SK-N-SH (cell line): ENCODE measurements around the gene MAD1L1. TPM values are rescaled to one million over a fixed set of nuclear protein-coding genes. Genes with fewer than 3 reads are reported as not detected.

Experiments used
- CTCF ChIA-PET: fragments of 300-600, 350-600 bp; formaldehyde crosslinking; extraction: SDS; loops from one replicate; lab custom pipeline; 2021; lab: Yijun Ruan, JAX
- POLR2A ChIA-PET: fragments of 350-600 bp; sonication (Branson Sonifier 250); formaldehyde crosslinking; extraction: SDS; loops from one replicate; lab custom pipeline; 2020; ENCODE audit warnings: antibody characterized with exemption, inconsistent platforms; lab: Yijun Ruan, JAX
- DNase-seq: peaks from one replicate; pipeline ENCODE4 v3.0.0; 2012
- H2AFZ ChIP-seq: fragments of 200-600 bp; sonication (generic); 2 replicates; pipeline ENCODE4 v1.8.1; 2016; ENCODE audit warnings: antibody characterized with exemption, mild to moderate bottlenecking, low read depth
- H3F3A ChIP-seq: fragments of 200-600 bp; sonication (generic); replicated peaks from 2 replicates; pipeline ENCODE3; 2016; ENCODE audit warnings: antibody characterized with exemption, mild to moderate bottlenecking; ENCODE audit not compliant: insufficient read depth
- H3K27ac ChIP-seq, 2 experiments: fragments of 200-500 bp in 1 of 2; fragments of 200-600 bp in 1 of 2; sonication (Bioruptor generic) in 1 of 2; sonication (generic), shearing (Covaris generic) in 1 of 2; 2 replicates each; pipeline versions ENCODE4 v1.5.1 to v1.6.1; 2014 to 2016; ENCODE audit warnings: low read depth in 2 of 2, inconsistent platforms in 1 of 2, low read length in 1 of 2, mild to moderate bottlenecking in 1 of 2, mixed read lengths in 1 of 2
- H3K27me3 ChIP-seq: fragments of 200-600 bp; sonication (generic), shearing (Covaris generic); 2 replicates; pipeline ENCODE4 v1.6.1; 2016; ENCODE audit warnings: mixed run types; ENCODE audit not compliant: insufficient read depth
- H3K36me3 ChIP-seq, 2 experiments: fragments of 200-500 bp in 1 of 2; fragments of 200-600 bp in 1 of 2; sonication (Bioruptor generic) in 1 of 2; sonication (generic) in 1 of 2; replicated peaks in 1 of 2; 2 replicates each; pipeline versions ENCODE3 to v1.5.1; 2014 to 2016; ENCODE audit warnings: low read length in 1 of 2, mild to moderate bottlenecking in 1 of 2; ENCODE audit not compliant: insufficient read depth in 2 of 2, control insufficient read depth in 1 of 2
- H3K4me1 ChIP-seq, 2 experiments: fragments of 200-500 bp in 1 of 2; fragments of 200-600 bp in 1 of 2; sonication (Bioruptor generic) in 1 of 2; sonication (generic), shearing (Covaris generic) in 1 of 2; 2 replicates each; pipeline versions ENCODE4 v1.5.1 to v1.6.1; 2014 to 2016; ENCODE audit warnings: low read depth in 1 of 2, low read length in 1 of 2, mixed run types in 1 of 2; ENCODE audit not compliant: insufficient read depth in 2 of 2, control insufficient read depth in 1 of 2
- H3K4me2 ChIP-seq: fragments of 200-600 bp; sonication (generic), shearing (Covaris generic); 2 replicates; pipeline ENCODE4 v1.6.1; 2017; ENCODE audit warnings: mixed run types
- H3K4me3 ChIP-seq, 2 experiments: fragments of 200-500 bp in 1 of 2; fragments of 200-600 bp in 1 of 2; sonication (Bioruptor generic) in 1 of 2; sonication (generic), shearing (Covaris generic) in 1 of 2; 2 replicates each; pipeline versions ENCODE4 v1.5.1 to v1.8.1; 2014 to 2016; ENCODE audit warnings: low read depth in 2 of 2, inconsistent platforms in 1 of 2, low read length in 1 of 2, mild to moderate bottlenecking in 1 of 2, mixed read lengths in 1 of 2, moderate library complexity in 1 of 2
- H3K79me2 ChIP-seq: fragments of 200-600 bp; sonication (generic); 2 replicates; pipeline ENCODE4 v1.8.1; 2017; ENCODE audit warnings: mild to moderate bottlenecking; ENCODE audit not compliant: insufficient read depth
- H3K9ac ChIP-seq: fragments of 200-600 bp; sonication (generic); 2 replicates; pipeline ENCODE4 v1.6.1; 2017; ENCODE audit warnings: mixed run types
- H3K9me2 ChIP-seq: fragments of 200-600 bp; sonication (generic); 2 replicates; pipeline ENCODE4 v1.6.1; 2017; ENCODE audit warnings: mixed run types
- H3K9me3 ChIP-seq: fragments of 200-600 bp; sonication (generic); 2 replicates; pipeline ENCODE4 v1.6.1; 2017; ENCODE audit warnings: mixed run types, mild to moderate bottlenecking, moderate library complexity
- H4K20me1 ChIP-seq: fragments of 200-600 bp; sonication (generic); 2 replicates; pipeline ENCODE4 v1.6.1; 2017; ENCODE audit warnings: mild to moderate bottlenecking, mixed run types; ENCODE audit not compliant: insufficient read depth
- ELF1 ChIP-seq: IDR thresholded peaks from 2 replicates; pipeline ENCODE4 v1.4.0; 2012
- EZH2phosphoT487 ChIP-seq: fragments of 200-600 bp; sonication (generic); IDR thresholded peaks from 2 replicates; pipeline ENCODE4 v1.6.1; 2017; ENCODE audit warnings: low read depth, mixed run types, mild to moderate bottlenecking, antibody characterized with exemption, moderate library complexity, borderline replicate concordance
- FOSL2 ChIP-seq: IDR thresholded peaks from 2 replicates; pipeline ENCODE4 v1.4.0; 2012; ENCODE audit warnings: low read depth, mild to moderate bottlenecking, moderate library complexity, borderline replicate concordance
- FOXJ3 ChIP-seq: sonication (generic); formaldehyde crosslinking; IDR thresholded peaks from 2 replicates; pipeline ENCODE4 v1.5.1; 2020; ENCODE audit warnings: mild to moderate bottlenecking, missing genetic modification reagents
- GABPA ChIP-seq: IDR thresholded peaks from 2 replicates; pipeline ENCODE4 v1.4.0; 2012; ENCODE audit warnings: low read depth, mild to moderate bottlenecking
- GATA2 ChIP-seq: sonication (generic); formaldehyde crosslinking; IDR thresholded peaks from 2 replicates; pipeline ENCODE4 v1.5.0; 2020; ENCODE audit warnings: mild to moderate bottlenecking, missing genetic modification reagents
- MAX ChIP-seq: IDR thresholded peaks from 2 replicates; pipeline ENCODE4 v1.4.0; 2012; ENCODE audit warnings: low read depth
- MXI1 ChIP-seq: IDR thresholded peaks from 2 replicates; pipeline ENCODE4 v1.6.1; 2012; ENCODE audit warnings: mild to moderate bottlenecking, low read depth, low read length, improper control_type of control experiment
- NFIC ChIP-seq: IDR thresholded peaks from 2 replicates; pipeline ENCODE4 v1.4.0; 2012; ENCODE audit warnings: borderline replicate concordance
- POLR2AphosphoS5 ChIP-seq: IDR thresholded peaks from 2 replicates; pipeline ENCODE4 v1.6.1; 2012; ENCODE audit warnings: low read depth, low read length
- SIN3A ChIP-seq: IDR thresholded peaks from 2 replicates; pipeline ENCODE4 v1.6.1; 2012; ENCODE audit warnings: low read depth, mild to moderate bottlenecking, low read length, moderate library complexity, borderline replicate concordance
- SMC3 ChIP-seq: IDR thresholded peaks from 2 replicates; pipeline ENCODE4 v1.6.1; 2012; ENCODE audit warnings: low read depth, low read length, improper control_type of control experiment
- YY1 ChIP-seq: IDR thresholded peaks from 2 replicates; pipeline ENCODE4 v1.4.0; 2012; ENCODE audit warnings: low read depth, mild to moderate bottlenecking
- WGBS: methylation state at CpG from one replicate; pipeline ENCODE4 v1.1.6; 2017; ENCODE audit warnings: low lambda C conversion rate; 5-methylcytosine and 5-hydroxymethylcytosine counted together
- polyA plus RNA-seq, 3 experiments: library from polyadenylated mRNA; depleted of rRNA; stranded (reverse); fragments of >200 nt; gene quantifications; 2 replicates each; pipeline ENCODE4 v1.2.3, GENCODE V29; 2012
- TF ChIP-seq, protein P1 (sequence below): IDR thresholded peaks from 2 replicates; pipeline ENCODE4 v1.4.0; 2012; ENCODE audit warnings: low read depth, borderline replicate concordance
- TF ChIP-seq, protein P2 (sequence below): IDR thresholded peaks from 2 replicates; pipeline ENCODE4 v1.4.0; 2012; ENCODE audit warnings: low read depth, borderline replicate concordance
- TF ChIP-seq, protein P3 (sequence below): fragments of 200-600 bp; sonication (generic); IDR thresholded peaks from 2 replicates; pipeline ENCODE4 v1.6.1; 2017; ENCODE audit warnings: antibody characterized with exemption, mild to moderate bottlenecking, moderate library complexity
- TF ChIP-seq, protein P4 (sequence below): IDR thresholded peaks from 2 replicates; pipeline ENCODE4 v1.6.1; 2012; ENCODE audit warnings: mild to moderate bottlenecking, low read depth, low read length, moderate library complexity

Gene MAD1L1
- polyA plus RNA-seq, 1 of the 3 experiments (the other 2 are of a cell fraction), result 46.2 TPM

DNA sequence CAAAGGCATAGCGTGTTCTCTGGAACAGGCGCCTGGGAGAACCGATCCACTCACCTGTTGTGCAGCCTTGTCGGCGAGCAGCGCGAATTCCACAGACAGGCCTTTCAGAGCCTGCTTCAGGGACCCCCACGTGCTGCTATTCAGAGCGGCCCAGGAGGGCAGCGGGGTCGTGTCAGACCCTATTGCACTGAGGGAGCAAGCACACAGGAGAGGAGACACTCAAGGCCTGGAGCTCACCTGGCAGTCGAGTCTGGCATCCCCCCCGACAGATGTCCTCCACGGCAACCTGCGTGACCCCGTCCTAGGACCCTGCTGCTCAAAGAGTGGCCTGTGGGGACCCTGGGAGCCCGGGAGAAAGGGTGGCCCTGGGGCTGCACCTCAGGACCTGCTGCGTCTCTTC lies 30.4 kb upstream of the MAD1L1 start:
- peaks cover 0 to 9% of the 10 kb centered on the region in 2 experiments; a peak in 1 of 4 replicates for H3K4me1 ChIP-seq
- H3K9me2 ChIP-seq, result no peaks in the 10 kb centered on the region
- no peak overlapping the region for H3K4me2 ChIP-seq
- peaks cover 5 to 8% of the 10 kb centered on the region in 2 experiments for H3K36me3 ChIP-seq
- no peaks in the 10 kb centered on the region for H3K9me3 ChIP-seq
- no peak for DNase-seq
- TF ChIP-seq GATA2 (CRISPR knock-in tag) (no peak), FOSL2 (no peak), GABPA (no peak), SMC3 (no peak), NFIC (no peak), SIN3A (no peak), MAX (no peak), FOXJ3 (CRISPR knock-in tag) (no peak), MXI1 (no peak), POLR2AphosphoS5 (no peak), ELF1 (no peak), EZH2phosphoT487 (no peak), YY1 (no peak)
- TF ChIP-seq, protein P1, sequence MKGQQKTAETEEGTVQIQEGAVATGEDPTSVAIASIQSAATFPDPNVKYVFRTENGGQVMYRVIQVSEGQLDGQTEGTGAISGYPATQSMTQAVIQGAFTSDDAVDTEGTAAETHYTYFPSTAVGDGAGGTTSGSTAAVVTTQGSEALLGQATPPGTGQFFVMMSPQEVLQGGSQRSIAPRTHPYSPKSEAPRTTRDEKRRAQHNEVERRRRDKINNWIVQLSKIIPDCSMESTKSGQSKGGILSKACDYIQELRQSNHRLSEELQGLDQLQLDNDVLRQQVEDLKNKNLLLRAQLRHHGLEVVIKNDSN, result no peak
- TF ChIP-seq, protein P2, sequence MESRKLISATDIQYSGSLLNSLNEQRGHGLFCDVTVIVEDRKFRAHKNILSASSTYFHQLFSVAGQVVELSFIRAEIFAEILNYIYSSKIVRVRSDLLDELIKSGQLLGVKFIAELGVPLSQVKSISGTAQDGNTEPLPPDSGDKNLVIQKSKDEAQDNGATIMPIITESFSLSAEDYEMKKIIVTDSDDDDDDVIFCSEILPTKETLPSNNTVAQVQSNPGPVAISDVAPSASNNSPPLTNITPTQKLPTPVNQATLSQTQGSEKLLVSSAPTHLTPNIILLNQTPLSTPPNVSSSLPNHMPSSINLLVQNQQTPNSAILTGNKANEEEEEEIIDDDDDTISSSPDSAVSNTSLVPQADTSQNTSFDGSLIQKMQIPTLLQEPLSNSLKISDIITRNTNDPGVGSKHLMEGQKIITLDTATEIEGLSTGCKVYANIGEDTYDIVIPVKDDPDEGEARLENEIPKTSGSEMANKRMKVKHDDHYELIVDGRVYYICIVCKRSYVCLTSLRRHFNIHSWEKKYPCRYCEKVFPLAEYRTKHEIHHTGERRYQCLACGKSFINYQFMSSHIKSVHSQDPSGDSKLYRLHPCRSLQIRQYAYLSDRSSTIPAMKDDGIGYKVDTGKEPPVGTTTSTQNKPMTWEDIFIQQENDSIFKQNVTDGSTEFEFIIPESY, result no peak
- TF ChIP-seq, protein P3, sequence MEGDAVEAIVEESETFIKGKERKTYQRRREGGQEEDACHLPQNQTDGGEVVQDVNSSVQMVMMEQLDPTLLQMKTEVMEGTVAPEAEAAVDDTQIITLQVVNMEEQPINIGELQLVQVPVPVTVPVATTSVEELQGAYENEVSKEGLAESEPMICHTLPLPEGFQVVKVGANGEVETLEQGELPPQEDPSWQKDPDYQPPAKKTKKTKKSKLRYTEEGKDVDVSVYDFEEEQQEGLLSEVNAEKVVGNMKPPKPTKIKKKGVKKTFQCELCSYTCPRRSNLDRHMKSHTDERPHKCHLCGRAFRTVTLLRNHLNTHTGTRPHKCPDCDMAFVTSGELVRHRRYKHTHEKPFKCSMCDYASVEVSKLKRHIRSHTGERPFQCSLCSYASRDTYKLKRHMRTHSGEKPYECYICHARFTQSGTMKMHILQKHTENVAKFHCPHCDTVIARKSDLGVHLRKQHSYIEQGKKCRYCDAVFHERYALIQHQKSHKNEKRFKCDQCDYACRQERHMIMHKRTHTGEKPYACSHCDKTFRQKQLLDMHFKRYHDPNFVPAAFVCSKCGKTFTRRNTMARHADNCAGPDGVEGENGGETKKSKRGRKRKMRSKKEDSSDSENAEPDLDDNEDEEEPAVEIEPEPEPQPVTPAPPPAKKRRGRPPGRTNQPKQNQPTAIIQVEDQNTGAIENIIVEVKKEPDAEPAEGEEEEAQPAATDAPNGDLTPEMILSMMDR, result no peak
- TF ChIP-seq, protein P4, sequence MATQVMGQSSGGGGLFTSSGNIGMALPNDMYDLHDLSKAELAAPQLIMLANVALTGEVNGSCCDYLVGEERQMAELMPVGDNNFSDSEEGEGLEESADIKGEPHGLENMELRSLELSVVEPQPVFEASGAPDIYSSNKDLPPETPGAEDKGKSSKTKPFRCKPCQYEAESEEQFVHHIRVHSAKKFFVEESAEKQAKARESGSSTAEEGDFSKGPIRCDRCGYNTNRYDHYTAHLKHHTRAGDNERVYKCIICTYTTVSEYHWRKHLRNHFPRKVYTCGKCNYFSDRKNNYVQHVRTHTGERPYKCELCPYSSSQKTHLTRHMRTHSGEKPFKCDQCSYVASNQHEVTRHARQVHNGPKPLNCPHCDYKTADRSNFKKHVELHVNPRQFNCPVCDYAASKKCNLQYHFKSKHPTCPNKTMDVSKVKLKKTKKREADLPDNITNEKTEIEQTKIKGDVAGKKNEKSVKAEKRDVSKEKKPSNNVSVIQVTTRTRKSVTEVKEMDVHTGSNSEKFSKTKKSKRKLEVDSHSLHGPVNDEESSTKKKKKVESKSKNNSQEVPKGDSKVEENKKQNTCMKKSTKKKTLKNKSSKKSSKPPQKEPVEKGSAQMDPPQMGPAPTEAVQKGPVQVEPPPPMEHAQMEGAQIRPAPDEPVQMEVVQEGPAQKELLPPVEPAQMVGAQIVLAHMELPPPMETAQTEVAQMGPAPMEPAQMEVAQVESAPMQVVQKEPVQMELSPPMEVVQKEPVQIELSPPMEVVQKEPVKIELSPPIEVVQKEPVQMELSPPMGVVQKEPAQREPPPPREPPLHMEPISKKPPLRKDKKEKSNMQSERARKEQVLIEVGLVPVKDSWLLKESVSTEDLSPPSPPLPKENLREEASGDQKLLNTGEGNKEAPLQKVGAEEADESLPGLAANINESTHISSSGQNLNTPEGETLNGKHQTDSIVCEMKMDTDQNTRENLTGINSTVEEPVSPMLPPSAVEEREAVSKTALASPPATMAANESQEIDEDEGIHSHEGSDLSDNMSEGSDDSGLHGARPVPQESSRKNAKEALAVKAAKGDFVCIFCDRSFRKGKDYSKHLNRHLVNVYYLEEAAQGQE, result no peak
- ChIA-PET POLR2A (no interaction called here), CTCF (interaction anchor here (1.1 to 4.0 kb wide), 3 partner anchors 10 to 85 kb away, joined by 3 to 19 read pairs (median 4); no protein-coding TSS in a partner anchor)
- H3K9ac ChIP-seq, result no peak overlapping the region
- 91% methylated on average over 15 of the region's 18 CpGs for WGBS
- H3K27me3 ChIP-seq, result no peaks in the 10 kb centered on the region
- no peaks in the 10 kb centered on the region for H3F3A ChIP-seq
- no peak overlapping the region for H3K27ac ChIP-seq
- no peaks in the 10 kb centered on the region for H4K20me1 ChIP-seq
- H3K4me3 ChIP-seq, result no peak overlapping the region
- no peaks in the 10 kb centered on the region for H3K79me2 ChIP-seq
- H2AFZ ChIP-seq, result no peak overlapping the region
